GM18873 (cell line): ENCODE data around the gene KIF16B.

ENCODE experiments used
- ATAC-seq: cut with Tn5 transposase; IDR thresholded peaks from one replicate; pipeline ENCODE4 v1.9.1; 2021; ENCODE audit warnings: mild to moderate bottlenecking, moderate library complexity, moderate number of reproducible peaks; ENCODE audit not compliant: unreplicated experiment, low FRiP score

The KIF16B gene

DNA sequence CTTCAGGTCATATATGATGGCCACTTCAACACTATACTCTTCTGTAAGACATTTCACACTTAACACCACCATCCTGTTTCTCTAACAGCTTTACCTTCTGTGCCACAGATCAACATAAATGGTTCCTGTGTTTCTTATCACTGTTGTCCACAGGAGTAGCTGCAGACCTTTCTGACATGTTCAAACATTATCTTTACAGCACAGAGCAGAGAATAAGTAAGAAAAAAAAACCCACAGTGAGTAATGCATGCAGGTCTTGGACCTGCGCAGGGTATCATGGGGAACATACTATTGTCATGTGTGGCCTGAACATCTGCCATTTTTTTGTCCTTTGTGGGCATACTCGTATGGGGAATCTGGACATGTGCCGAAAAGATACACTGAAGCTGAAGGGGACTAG, 161.9 kb downstream of the KIF16B start:
- ATAC-seq = no peak

DNA sequence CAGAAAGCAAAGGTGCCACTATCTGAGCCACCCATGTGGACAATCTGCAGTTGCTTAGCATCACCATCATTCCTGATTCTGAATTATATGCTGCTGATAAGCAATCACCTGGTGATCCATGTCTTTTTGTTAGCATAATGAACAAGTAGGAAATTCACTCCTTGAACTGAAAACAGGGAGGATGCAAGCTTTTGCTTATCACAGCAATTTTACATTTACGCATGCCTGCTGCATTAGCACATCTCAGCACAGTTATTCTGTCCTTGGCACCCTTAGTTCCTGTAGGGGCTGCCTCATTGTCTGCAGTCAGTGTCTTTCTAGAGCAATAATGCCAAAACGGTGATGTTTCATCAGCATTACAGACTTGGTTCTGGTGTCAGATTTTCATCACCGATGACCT, 162.6 kb downstream of the KIF16B start:
- ATAC-seq = no peak

GRCh38 chr20:16408981-16409380, 164.3 kb downstream of the KIF16B start:
- no peak for ATAC-seq

GRCh38 chr20:16407251-16408067, 165.8 kb downstream of the KIF16B start:
- no peak for ATAC-seq

DNA sequence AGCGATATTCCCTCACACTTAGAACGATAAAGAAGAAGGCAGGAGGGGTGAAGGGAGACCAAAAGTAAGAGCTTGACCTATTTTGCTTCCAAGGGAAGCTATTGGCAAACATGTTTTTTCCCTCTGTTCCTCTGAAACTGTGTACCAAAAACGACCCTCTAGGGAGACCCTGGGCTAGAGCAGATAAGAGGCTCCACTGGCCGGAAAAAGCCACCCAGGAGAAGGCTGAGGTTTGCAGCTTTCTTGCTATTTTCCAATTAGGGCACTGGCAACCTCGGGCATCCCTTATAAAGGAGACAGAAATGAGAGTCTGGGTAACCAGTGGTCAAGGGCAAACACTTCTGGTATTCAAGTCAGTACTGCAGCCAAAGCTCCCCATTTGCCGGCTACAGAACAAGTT, 168.0 kb downstream of the KIF16B start:
- ATAC-seq = no peak

- no peak for ATAC-seq
Measured at GRCh38 chr20:16404640-16405039, 168.6 kb downstream of the KIF16B start.

DNA sequence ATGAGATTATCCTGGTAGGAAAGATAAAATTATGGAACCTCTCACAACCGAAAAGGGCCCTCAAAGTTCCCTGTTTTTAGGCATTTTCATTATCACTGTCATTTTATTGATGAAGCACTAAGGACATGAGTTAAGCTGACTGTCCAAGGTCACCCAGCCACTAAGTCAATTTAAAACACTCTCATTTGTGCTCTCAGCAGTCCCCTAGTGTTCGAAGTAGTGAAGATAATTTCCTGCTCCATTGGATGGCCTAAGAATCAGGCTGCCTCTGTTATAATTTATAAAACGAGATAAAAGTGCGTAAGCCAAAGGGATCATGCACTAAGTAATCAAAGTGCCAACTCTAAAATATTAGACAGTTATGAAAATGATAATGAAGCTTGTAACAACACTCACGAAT, 169.1 kb downstream of the KIF16B start:
- ATAC-seq = no peak

DNA sequence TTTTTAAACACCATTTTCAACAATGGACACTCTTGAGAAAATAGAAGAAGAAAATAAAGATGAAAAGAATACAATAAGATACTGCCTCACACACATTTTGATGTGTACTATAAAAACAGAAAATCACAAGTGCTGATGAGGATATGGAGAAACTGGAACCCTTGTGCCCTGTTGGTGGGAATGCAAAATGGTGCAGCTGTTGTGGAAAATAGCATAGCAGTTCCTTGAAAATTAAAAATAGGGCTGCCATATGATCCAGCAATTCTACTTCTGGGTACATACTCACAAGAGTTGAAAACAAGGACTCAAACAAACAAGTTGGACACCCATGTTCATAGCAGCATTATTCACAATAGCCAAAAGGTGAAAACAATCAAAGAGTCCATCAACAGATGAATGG, 173.0 kb downstream of the KIF16B start:
- ATAC-seq = no peak

DNA sequence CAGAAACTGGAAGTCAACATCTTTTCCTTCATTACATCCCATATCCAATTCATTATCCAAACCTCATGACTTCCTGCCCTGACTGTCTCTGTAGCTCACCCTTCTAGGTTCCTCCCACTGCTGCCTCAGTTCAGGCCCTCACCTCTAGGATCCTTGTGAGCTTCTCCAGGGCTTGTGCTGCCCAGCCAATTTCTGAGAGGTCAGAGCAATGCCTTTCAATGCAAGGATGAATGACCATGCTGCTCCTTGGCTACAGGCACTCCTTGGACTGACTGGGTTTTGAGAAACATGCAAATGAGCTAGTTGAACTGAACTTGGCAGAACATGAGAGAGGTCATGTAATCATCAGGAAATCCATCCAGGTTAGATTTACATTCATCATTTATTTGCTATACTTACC, 173.4 kb downstream of the KIF16B start:
- ATAC-seq = no peak

DNA sequence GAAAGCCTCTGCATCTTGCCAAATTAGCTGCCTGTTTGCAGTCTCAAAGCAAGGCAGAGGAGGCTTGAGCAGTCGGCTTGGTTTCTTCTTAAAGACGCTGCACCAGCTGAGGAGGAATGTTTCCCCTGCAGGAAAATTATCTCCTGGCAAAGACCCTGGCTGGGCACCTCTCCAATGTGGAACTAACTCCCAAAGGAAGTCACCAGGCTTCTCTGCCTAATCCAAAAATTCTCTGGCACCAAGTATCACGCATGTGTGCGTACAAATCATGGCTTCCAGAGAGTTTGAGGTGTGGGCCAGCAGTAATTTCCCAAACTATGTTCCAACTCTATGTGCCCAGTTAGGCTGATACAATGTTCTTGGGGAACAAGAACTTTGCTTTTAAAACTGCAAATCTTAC, 176.2 kb downstream of the KIF16B start:
- no peak for ATAC-seq

GRCh38 chr20:16395366-16395765, 177.9 kb downstream of the KIF16B start:
- ATAC-seq = no peak

DNA sequence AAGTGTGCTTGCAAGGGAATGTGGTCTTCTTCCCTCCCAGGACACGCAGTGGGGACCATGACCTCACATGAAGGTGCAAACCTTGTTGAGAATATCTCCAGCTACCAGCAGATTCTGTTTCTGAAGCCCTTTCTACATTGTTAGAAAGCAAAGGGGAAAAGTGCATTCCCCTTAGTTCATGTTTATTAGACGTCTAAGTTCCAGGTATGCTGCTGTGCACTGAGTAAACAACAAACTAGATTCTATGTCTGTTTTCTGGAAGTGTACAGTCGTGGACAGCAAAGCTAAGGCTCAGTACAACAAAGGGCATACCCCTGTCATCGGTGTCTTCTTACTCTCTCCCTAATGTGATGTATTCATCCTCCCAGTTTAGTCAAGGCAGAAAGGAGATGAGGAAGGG, 178.5 kb downstream of the KIF16B start:
- no peak for ATAC-seq

- ATAC-seq = no peak
Measured at GRCh38 chr20:16393836-16394235, 179.4 kb downstream of the KIF16B start.

- no peak for ATAC-seq
Measured at GRCh38 chr20:16393297-16393696, 180.0 kb downstream of the KIF16B start.

GRCh38 chr20:16392346-16392745, 180.9 kb downstream of the KIF16B start:
- peak; percentile 99 for ATAC-seq

DNA sequence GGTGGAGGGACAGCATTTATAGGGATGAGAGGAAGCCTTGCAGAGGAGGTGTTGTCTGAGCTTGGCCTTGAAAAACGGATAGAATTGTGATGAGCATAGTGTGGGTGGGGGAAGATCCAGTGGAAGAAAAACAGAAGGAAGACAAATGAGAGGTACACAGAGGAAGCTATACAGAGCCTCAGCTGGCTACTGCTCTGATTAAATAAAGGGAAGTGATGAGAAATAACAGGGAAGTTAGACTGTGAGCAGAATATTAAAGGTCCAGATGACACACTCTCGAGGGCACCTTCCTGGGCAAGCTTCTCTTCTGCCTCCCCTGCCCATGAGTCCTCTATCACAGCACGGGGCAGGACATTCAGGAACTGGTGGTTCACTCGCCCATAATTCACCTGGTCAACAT, 182.3 kb downstream of the KIF16B start:
- no peak for ATAC-seq

DNA sequence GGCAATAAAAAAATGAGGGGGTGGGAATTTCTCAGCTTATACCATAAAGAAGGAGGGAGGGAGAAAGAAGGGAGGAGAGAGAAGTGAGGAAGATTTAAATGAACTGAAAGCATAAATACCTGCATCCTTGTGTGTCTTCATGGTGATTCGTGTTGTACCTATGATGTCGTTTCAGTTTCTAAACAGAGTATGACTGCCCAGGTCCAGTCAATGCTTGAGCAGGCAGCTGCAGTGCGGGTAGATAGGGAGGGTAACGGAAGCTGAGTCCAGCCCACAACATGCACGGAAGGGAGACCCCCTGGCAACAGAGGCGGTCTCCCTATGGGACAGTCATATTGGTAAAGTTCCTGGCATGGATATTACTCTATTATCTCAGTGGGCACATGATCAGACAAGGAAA, 184.5 kb downstream of the KIF16B start:
- ATAC-seq = no peak

DNA sequence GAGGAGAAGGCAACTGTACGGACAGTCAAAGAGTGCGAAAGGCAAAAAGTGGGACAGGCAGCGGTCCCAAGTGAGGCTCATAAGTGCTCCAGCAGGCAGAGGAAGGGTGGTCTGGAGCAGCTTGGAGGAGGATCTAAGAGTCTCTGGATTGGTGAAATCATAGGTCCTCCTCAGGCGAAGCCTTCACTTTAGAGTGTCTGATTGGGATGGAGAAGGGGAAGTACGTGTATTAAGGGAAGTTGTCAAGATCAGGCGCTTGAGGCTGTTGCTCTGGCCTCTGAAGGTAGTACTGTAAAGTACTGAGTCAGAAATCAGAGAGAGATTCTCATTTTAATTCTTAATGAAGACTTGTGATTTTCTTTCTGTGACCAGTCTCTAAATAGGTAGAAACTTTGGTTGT, 185.6 kb downstream of the KIF16B start:
- ATAC-seq = no peak

DNA sequence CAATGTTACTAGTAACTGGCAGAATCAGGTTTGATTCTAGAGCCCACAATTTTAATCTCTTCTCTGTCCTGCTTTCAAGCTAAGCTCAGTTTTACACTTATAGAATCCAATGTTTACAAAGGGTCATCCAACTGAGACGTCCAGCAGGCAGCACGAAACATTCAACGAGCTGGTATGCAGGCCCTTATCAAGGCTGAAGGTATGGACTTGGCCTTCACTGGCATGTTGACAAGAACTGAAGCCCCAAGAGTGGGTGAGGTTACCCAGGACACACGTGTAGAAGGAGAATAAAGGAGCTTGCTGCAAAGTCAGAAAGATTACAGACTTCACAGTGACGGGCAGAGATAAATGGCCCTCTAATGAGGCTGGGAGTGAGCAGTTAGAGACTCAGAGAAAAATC, 187.4 kb downstream of the KIF16B start:
- no peak for ATAC-seq

- no peak for ATAC-seq
Measured at GRCh38 chr20:16385462-16385861, 187.8 kb downstream of the KIF16B start.

DNA sequence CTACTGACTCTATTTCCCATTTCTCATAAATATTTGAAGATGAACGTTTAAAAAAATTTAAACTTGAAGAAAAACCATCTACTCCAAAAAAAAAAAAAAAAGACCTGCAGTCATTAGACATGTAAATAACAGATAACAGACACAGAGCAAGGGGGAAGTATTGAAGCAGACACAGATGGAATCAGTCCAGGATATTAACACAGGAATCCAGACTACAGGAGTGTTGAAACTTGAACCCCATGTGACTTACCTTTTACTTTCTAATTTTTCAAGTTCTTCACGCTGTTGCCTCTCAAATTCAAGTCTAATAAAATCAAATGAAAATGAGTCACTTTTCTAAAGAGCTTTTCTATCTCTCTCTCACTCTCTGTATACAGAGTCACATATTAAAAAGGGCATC, 191.8 kb downstream of the KIF16B start:
- ATAC-seq = no peak

DNA sequence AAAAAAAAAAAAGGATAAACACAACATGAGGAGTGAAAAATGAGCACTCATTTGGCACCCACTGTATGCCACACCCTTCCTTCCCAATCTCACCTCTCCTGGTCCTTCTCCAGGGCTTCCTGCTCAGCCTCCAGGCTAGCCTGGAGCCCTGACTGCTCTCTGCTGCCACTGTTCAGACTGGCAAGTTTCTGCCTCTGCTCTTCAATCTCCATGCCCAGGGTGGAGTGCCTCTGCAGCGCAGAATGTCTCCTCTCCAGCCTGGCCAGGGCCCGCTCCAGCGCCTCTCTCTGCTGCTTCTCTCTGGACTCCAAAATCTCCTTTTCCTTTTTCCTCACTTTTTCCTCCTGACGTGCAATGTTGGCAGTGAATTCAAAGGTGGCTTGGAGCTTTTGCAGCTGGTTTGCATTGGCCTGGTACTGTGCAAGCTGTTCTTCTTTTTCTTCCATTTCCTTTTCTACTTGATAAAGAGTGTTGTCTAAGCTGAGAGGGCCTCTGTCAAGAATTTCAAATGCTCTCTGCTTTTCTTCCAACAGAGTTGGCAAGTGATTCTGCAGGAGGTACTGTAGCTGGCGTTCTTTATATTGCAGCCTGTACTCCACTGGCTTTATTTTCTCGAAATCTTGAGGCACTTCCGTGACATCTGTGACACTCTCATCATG, 194.4 kb downstream of the KIF16B start:
- no peak for ATAC-seq
